NCI-H2227 (cell line): ENCODE results near the gene SCNM1.
"Not testable (repeated sequence)": the region's sequence is repeated elsewhere in the genome, so short reads cannot be mapped to it uniquely, and the experiment has no call there.

Source experiments
- DNase-seq: peaks from one replicate; lab custom pipeline; 2025; ENCODE audit not compliant: unreplicated experiment; lab: John Stamatoyannopoulos, UW

Gene SCNM1

DNA sequence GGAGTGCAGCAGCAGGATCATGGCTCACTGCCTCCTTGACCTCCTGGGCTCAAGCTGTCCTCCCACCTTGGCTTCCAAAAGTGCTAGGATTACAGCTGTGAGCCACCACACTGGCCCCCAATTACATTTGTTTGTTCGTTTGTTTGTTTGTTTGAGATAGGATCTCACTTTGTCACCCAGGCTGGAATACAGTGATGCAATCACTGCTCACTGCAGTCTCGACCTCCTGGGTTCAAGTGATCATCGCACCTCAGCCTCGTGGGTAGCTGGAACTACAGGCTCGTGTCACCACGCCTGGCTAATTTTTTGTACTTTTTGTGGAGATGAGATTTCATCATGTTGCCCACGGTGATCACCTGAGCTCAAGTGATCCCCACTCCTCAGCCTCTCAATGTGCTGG is 26.1 kb downstream of the SCNM1 start:
- DNase-seq, result no peak

- DNase-seq, result no peak
Measured at GRCh38 chr1:151193304-151193703, 27.4 kb downstream of the SCNM1 start.

- DNase-seq, result no peak
Measured at GRCh38 chr1:151193856-151194255, 27.9 kb downstream of the SCNM1 start.

- DNase-seq, result not testable (repeated sequence)
Measured at GRCh38 chr1:151194894-151195594, 29.1 kb downstream of the SCNM1 start.

- peak; percentile 88 for DNase-seq
Measured at GRCh38 chr1:151196292-151196800, 30.4 kb downstream of the SCNM1 start.

DNA sequence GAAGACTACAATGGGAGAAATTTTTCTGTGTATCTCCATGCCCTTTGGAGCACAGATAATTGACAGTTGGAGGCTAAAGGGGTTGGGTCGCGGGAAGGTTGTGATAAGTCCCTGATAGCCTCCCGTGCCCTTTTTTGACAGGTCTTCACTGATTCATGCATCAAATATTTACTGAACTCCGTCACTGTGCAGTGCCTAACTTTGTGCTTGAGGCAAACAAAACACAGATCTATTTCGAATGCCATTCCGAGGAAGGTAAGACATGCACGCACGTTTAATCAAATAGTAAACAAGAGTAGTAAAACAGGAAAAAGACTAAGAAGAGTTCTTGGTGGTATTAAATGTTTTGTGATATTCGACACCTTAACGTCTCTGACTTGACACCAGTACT is 31.9 kb downstream of the SCNM1 start:
- no peak for DNase-seq

GRCh38 chr1:151198254-151199127 is 32.5 kb downstream of the SCNM1 start, which contains the start of gene PIP5K1A:
Gene PIP5K1A, plus strand, starts transcription at chr1:151198552. Its CDS starts 445 bp downstream, at chr1:151198997.
- DNase-seq, result peak; percentile 99

DNA sequence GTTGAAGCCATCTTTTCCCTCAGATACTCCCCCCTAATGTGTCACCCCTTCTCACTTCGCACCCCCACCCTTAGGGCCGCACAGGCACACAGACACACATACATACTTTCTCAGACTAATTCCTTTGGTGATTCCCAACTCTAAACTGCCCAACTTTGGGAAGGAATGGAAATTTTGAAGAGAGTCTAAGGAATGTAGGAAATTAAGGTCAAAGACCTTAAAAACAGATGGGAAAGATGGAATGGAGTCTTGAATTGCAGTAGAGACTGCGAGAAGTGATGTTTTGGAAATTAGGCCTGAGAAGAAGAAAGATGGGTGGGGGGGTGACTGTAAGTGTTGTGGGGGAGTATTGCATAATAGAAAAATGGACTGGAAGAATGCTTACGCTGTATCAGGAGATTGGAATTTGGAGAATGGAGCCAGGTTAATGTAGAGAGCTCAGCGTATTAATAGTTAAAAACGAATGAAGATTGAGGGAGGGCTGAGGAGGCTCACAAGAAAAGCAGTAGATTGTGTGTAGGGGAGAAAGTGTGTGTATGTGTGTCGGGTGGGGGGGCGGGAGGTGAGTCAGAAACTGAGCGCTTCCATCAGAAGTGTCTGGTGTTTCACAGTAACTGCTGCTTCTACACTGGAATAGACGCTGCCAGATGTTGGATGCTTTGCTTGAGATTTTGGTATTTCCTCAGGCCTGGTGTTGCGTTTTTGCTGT is 34.1 kb downstream of the SCNM1 start:
- DNase-seq, result no peak

DNA sequence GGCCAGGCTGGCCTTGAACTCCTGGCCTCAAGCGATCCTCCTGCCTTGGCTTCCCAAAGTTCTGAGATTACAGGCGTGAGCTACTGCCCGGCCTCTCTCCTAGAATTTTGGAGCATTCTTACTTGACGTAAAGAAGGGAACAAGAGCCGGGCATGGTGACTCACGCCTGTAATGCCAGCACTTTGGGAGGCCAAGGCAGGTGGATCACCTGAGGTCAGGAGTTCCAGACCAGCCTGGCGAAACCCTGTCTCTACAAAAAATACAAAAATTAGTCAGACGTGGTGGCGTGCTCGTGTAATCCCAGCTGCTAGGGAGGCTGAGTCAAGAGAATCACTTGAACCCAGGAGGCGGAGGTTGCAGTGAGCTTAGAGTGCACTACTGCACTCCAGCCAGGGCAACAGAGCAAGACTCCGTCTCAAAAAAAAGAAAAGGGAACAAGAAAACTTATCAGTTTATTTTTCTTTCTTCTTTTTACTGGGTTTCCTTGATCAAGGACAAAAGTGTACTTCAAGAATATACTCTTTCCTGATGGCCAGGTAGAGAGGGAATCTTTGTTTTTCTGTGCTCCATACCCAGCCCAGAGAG is 39.5 kb downstream of the SCNM1 start:
- DNase-seq, result not testable (repeated sequence)

- peak; percentile 18 for DNase-seq
Measured at GRCh38 chr1:151210830-151211229, 44.9 kb downstream of the SCNM1 start.

GRCh38 chr1:151211972-151212705 is 46.2 kb downstream of the SCNM1 start:
- no peak for DNase-seq

- no peak for DNase-seq
Measured at GRCh38 chr1:151213560-151213959, 47.6 kb downstream of the SCNM1 start.
